Hepatocyte (in vitro differentiated cells): ENCODE results near the gene SERGEF.

ENCODE experiments used
- EZH2phosphoT487 ChIP-seq: fragments of 200-600 bp; sonication (generic); IDR thresholded peaks from one replicate; pipeline ENCODE4 v1.6.1; 2018; ENCODE audit warnings: antibody characterized with exemption, mild to moderate bottlenecking, low read depth, moderate library complexity; ENCODE audit not compliant: unreplicated experiment, severe bottlenecking
- TF ChIP-seq, protein P1 (sequence below): fragments of 200-600 bp; sonication (generic); IDR thresholded peaks from 2 replicates; pipeline ENCODE4 v1.5.1; 2016; ENCODE audit warnings: antibody characterized with exemption, mild to moderate bottlenecking; ENCODE audit not compliant: poor library complexity

DNA sequence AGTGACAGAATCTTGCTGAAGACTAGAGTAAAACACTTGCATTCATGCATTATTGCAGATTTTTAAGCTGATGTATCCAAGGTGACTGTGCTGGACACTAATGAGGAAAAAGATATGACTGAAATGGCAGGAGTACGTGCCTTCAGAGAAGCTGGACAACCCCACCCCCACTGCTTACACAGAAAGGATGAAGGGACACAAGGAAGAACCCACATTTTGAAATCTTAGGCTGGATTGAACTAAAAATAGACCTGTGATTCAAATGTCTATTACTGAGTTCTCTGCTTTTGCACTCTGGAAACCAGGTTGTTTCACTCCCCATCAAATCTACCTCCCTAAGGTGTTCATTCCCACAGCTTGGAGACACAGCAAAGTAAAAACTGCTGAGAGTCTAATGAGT, 161.2 kb downstream of the SERGEF start:
- TF ChIP-seq, protein P1, sequence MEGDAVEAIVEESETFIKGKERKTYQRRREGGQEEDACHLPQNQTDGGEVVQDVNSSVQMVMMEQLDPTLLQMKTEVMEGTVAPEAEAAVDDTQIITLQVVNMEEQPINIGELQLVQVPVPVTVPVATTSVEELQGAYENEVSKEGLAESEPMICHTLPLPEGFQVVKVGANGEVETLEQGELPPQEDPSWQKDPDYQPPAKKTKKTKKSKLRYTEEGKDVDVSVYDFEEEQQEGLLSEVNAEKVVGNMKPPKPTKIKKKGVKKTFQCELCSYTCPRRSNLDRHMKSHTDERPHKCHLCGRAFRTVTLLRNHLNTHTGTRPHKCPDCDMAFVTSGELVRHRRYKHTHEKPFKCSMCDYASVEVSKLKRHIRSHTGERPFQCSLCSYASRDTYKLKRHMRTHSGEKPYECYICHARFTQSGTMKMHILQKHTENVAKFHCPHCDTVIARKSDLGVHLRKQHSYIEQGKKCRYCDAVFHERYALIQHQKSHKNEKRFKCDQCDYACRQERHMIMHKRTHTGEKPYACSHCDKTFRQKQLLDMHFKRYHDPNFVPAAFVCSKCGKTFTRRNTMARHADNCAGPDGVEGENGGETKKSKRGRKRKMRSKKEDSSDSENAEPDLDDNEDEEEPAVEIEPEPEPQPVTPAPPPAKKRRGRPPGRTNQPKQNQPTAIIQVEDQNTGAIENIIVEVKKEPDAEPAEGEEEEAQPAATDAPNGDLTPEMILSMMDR, result no peak
- no peak for TF ChIP-seq EZH2phosphoT487
